HG02642 (cell line): ENCODE data around the gene CGNL1.

Experiments
- ATAC-seq: cut with Tn5 transposase; IDR thresholded peaks from one replicate; pipeline ENCODE4 v1.9.1; 2021; ENCODE audit warnings: mild to moderate bottlenecking; ENCODE audit not compliant: unreplicated experiment, poor library complexity

The CGNL1 gene

DNA sequence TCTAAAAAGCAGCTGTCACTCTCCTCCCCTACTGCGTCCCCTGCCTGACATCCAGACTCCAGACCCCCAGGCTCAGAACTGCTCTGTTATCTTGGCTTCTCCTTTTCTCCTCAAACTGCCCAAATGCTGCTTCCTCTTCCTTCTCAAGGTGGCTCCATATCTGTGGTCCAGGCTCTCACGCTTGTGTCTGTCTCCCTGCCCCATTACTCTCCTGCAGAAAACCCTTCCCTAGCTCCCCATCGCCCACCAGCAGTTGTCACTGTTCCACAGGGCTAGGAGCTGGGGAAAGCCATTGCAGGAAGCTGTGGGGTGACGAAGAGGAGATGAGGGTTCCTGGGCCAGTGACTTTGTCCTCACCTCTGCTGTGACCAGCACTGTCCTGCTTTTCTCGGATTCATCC lies 30.7 kb upstream of the CGNL1 start:
- ATAC-seq = no peak

GRCh38 chr15:57348081-57348480 lies 28.2 kb upstream of the CGNL1 start:
- no peak for ATAC-seq

DNA sequence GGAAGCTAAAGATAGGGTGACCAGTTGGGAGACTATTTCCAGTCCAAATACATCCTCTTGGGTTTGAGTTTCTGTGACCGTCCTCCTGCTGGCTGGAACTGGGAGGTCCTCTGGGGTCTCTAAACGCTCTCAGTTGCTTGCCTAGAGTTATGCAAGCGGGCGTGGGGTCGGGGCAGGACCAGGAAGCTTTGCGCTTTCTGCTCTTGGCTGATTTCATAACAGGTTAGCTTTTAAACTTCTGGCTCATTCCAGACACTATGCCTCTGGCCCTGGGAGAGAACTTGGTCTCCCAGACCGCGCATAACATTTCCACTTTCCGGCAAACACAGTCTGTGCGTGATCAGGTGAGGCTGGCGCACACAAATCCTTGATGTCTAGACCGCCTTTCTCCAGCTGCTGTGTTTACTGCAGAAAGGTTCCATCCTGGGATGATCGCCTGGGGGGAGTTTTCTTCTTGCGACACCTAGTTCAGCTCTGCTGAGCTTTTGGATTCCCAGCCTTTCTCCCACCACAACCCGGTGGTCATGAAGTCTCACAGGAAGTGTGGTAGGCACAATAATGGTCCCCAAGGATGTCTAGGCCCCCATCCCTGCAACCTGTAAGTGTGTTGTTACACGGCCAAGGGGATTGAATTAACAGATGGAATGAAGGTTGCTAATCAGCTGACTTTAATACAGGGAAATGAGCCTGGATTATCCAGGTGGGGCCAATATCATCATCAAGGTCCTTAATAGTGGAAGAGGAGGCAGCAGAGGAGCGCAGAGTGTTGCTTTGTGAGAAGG lies 23.6 kb upstream of the CGNL1 start:
- ATAC-seq = no peak

DNA sequence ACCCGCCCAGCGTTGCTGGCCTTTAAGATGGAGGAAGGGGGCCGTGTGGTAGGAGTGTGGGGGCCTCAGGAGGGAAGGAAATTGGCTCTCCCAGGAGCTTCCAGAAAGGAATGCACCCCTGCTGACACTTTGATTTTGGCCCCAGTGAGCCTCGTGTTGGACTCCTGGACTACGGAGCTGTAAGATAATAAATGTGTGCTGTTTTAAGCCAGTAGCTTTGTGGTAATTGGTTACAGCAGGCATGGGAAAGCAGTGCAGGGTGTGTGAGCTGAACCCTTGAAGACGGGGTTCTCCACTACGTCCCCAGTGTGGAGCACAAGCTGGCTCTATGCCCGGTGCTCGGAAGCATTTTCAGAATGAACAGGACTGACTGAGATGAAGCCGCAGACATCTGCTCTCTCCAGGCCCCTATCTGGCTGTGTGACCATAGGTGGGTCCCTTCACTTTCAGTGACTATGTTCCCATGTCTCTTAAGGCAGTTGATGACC lies 22.9 kb upstream of the CGNL1 start:
- ATAC-seq = no peak

GRCh38 chr15:57354436-57355123 lies 21.7 kb upstream of the CGNL1 start:
- no peak for ATAC-seq

GRCh38 chr15:57355259-57355658 lies 21.0 kb upstream of the CGNL1 start:
- no peak for ATAC-seq

DNA sequence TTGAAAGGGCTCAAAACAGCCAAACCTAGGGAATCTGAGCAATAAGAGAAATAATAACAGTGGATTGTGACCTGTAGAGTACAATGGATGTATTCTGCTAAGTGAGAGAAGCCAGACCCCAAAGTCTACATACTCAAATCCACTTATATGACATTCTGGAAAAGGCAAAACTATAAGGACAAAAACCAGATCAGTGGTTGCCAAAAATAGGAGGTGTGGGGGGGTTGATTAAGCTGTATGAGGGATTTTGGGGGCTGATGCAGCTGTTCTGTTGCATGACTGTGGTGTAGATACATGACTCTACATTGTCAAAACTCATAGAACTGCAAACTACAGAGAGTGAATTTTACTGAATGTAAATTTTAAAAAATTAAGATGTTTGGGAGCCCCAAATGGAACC lies 20.1 kb upstream of the CGNL1 start:
- ATAC-seq = no peak

DNA sequence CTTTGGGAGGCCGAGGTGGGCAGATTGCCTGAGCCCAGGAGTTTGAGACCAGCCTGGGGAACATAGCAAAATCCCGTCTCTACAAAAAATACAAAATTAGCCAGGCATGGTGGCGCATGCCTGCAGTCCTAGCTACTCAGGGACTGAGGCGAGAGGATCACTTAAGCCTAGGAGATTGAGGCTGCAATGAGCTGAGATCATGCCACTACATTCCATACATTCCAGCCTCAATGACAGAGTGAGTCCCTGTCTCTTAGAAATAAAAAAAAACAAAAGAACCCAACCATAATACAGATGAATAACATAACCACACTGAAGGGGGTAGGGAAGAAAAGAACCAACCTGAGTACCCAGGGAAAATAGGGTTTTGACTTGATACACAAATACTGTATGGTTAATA lies 19.7 kb upstream of the CGNL1 start:
- no peak for ATAC-seq

DNA sequence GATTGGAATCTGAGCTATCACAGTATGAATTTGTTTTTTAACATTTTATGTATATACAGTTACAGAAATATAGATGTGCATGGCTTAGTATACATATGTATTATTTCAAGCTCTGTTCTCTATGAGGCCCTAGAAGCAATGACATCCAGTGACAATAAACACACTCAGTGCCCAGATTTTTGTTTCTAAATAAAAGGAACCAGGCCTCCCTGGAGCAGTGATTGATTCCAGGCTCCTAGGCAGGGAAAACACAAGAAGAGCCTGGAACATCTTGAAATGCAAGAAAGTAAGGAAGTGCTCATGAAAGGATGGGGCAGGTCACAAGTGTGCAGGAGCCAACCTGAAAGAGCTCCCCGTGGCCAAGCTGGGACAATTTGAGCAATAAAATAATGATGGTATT lies 18.5 kb upstream of the CGNL1 start:
- no peak for ATAC-seq

DNA sequence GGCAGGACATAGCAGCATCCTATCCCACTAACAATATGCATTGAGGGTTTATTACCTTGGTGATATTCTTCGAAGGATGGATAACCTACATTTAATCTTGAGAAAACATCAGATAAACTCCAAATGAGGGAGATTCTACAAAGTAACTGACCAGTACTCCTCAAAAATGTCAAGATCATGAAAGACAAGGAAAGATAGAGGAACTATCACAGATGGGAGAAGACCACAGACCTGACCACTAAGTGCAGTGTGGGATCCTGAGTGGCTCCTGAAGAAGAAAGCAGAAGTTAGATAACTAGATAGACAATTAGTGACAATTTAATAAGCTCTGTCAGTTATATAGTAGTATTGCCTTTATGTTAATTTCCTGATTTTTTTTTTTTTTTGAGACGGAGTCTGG lies 17.7 kb upstream of the CGNL1 start:
- no peak for ATAC-seq

- ATAC-seq = no peak
These were observed 12.6 kb upstream of the CGNL1 start for GRCh38 chr15:57363661-57364060.

DNA sequence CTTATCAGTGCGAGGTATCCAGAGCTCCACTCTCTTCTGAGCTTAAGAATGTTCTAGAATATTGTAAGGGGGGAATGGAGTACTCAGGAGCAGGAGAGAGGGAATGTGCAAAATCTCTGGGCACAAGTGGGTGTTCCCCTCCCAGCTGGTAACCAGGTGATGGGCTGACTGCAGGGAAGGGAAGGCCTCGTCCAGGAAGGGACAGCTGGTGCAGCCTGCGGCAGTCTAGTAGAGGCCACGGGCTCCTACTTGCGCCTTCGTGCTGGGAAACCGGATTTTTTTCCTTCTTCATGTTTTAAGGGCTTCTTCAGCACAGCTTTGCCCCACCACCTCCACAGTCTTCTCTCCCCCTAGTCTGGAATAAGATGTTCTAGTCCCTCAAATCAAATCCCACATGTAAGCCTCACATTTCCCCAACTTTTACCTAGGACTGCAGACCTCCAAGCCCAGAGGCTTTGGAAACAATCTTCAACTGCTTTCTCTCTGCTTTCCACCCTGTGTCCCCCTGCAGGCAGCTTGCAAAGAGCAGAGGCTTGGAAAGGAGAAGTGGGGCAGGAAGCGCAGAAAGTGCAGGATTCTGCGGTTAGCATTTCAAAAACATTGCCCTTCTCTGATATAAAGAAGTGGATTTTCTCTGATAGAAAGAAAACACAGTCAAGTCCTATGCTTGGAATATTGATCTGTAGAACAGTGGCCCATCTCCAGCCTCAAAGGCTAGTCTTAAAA lies 11.9 kb upstream of the CGNL1 start:
- ATAC-seq = no peak

GRCh38 chr15:57367556-57367955 lies 8.7 kb upstream of the CGNL1 start:
- no peak for ATAC-seq

- no peak for ATAC-seq
These were observed 5.4 kb upstream of the CGNL1 start for GRCh38 chr15:57370929-57371328.

- ATAC-seq = no peak
These were observed 2.9 kb upstream of the CGNL1 start for GRCh38 chr15:57373251-57373881.

DNA sequence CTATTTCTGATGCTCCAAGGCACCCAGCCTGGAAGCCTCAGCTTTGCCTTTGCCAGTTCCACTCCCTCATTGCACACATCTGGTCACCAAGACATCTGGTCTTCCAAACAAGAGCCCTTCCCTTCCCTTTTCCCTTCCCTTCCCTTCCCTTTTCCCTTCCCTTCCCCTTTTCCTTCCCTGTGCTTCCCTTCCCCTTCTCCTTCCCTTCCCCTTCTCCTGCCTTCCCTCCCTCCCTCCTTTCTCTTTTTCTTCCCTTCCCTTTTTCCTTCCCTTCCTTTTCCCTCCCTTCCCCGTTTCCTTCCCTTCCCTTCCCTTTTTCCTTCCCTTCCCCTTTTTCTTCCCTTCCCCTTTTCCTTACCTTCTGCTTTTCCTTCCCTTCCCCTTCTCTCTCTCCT lies 2.4 kb upstream of the CGNL1 start:
- ATAC-seq = no peak

GRCh38 chr15:57376696-57377477 lies 582 bp downstream of the CGNL1 start:
- no peak for ATAC-seq

DNA sequence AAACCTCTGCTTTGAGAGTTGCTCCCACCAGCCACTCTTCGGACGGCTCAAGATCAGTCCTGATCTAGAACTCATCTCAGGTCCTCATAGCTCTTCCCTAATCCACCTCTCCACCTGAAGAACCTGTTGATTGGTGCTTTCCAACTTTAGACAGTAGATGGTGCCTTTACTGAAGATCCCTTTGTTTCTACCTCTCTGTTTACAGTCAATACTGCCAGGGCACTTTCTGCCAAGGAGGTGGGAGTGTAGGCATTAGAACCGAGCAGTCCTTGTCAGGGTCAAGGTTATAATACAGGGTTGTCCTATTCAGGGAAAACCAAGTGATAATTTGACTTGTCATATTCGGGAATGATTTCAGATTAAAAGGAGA lies 1.2 kb downstream of the CGNL1 start:
- no peak for ATAC-seq

- no peak for ATAC-seq
These were observed 3.2 kb downstream of the CGNL1 start for GRCh38 chr15:57379487-57379886.

DNA sequence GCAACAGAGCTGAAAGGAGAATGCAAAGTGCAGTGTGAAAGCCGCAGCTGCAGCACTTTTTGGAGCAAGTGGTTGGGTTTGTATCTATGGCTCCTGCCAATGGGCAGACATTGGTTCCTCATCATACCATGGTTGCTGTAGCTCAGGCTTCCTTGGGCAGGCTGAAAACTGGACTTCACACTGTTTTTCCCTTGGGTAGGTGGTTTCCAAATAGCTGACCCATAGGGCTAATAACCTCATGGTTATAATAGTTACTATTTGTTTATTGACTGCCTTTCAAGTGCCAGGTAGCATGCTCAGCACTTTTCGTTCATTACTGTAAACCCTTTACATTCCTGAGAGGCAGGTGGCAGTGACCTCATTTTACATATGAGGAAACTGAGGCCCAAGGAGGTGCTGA lies 4.5 kb downstream of the CGNL1 start:
- no peak for ATAC-seq
